ENCODE measurements around the gene FGF18.

GRCh38 chr5:171421331-171422262 is 2.1 kb downstream of the FGF18 start:
- TF ChIP-seq POLR2A (IDR thresholded peaks at IDR 0.05) (no peak), CTCF (IDR thresholded peaks at IDR 0.05) (no peak)

All from heart left ventricle (tissue), 13 donors.